Neural cell (in vitro differentiated cells): ENCODE measurements around the gene KLHL34. TPM values are rescaled to one million over a fixed set of nuclear protein-coding genes. Genes with fewer than 3 reads are reported as not detected.

Source experiments
- H2AFZ ChIP-seq: fragments of 200-600, 300-800 bp; sonication (generic), shearing (Covaris generic); 2 replicates; pipeline ENCODE4 v1.6.0; 2014; ENCODE audit warnings: low read depth, mild to moderate bottlenecking, antibody characterized with exemption, low read length, moderate library complexity
- H3F3A ChIP-seq: fragments of 200-600 bp; shearing (Covaris generic); 2 replicates; pipeline ENCODE4 v1.6.1; 2016; ENCODE audit warnings: mild to moderate bottlenecking, moderate library complexity, mixed read lengths, antibody characterized with exemption, low read length; ENCODE audit not compliant: insufficient read depth, poor library complexity, severe bottlenecking
- H3K27ac ChIP-seq: fragments of 200-600, 300-800 bp; sonication (generic), shearing (Covaris generic); 2 replicates; pipeline ENCODE4 v1.5.1; 2014; ENCODE audit warnings: mild to moderate bottlenecking, low read length, moderate library complexity
- H3K27me3 ChIP-seq: fragments of 300-800, 200-600 bp; sonication (generic), shearing (Covaris generic); 2 replicates; pipeline ENCODE4 v1.6.0; 2014; ENCODE audit warnings: mild to moderate bottlenecking, low read depth, low read length, moderate library complexity; ENCODE audit not compliant: insufficient read depth
- H3K36me3 ChIP-seq: fragments of 300-800, 200-600 bp; sonication (generic), shearing (Covaris generic); 2 replicates; pipeline ENCODE4 v1.5.1; 2014; ENCODE audit warnings: mild to moderate bottlenecking, antibody characterized with exemption, low read length, moderate library complexity; ENCODE audit not compliant: insufficient read depth
- H3K4me2 ChIP-seq: fragments of 300-800, 200-600 bp; sonication (generic), shearing (Covaris generic); 2 replicates; pipeline ENCODE4 v1.6.0; 2014; ENCODE audit warnings: mild to moderate bottlenecking, low read length
- H3K4me3 ChIP-seq: fragments of 300-800, 200-600 bp; sonication (generic), shearing (Covaris generic); 2 replicates; pipeline ENCODE4 v1.5.1; 2014; ENCODE audit warnings: mild to moderate bottlenecking, low read length, moderate library complexity
- H3K79me2 ChIP-seq: fragments of 200-600 bp; shearing (Covaris generic); replicated peaks from 2 replicates; pipeline ENCODE4 v1.6.0; 2014; ENCODE audit warnings: mild to moderate bottlenecking, low read length, moderate library complexity; ENCODE audit not compliant: insufficient read depth
- H3K9ac ChIP-seq: fragments of 300-800, 200-600 bp; sonication (generic), shearing (Covaris generic); 2 replicates; pipeline ENCODE4 v1.6.1; 2016; ENCODE audit warnings: mild to moderate bottlenecking, low read length, mixed read lengths
- H3K9me2 ChIP-seq: fragments of 200-600 bp; shearing (Covaris generic); 2 replicates; pipeline ENCODE4 v1.6.1; 2016; ENCODE audit warnings: mild to moderate bottlenecking, low read length, mixed read lengths; ENCODE audit not compliant: insufficient read depth
- H3K9me3 ChIP-seq: fragments of 200-600, 300-800 bp; sonication (generic), shearing (Covaris generic); 2 replicates; pipeline ENCODE4 v1.6.1; 2016; ENCODE audit warnings: mild to moderate bottlenecking, mixed run types, low read length, moderate library complexity, mixed read lengths
- H4K20me1 ChIP-seq: fragments of 200-600 bp; shearing (Covaris generic); 2 replicates; pipeline ENCODE4 v1.6.1; 2016; ENCODE audit warnings: mild to moderate bottlenecking, mixed run types; ENCODE audit not compliant: insufficient read depth
- EP300 ChIP-seq: fragments of 450-650 bp; conservative IDR thresholded peaks from 2 replicates; pipeline ENCODE4 v1.6.1; 2014; ENCODE audit warnings: antibody characterized with exemption, mild to moderate bottlenecking, moderate library complexity; ENCODE audit not compliant: poor library complexity, severe bottlenecking
- EZH2 ChIP-seq: fragments of 200-600, 300-800 bp; shearing (Covaris generic), sonication (generic); IDR thresholded peaks from 2 replicates; pipeline ENCODE4 v1.6.1; 2014; ENCODE audit warnings: antibody characterized with exemption, low read length, borderline replicate concordance, mild to moderate bottlenecking; ENCODE audit not compliant: insufficient read depth, poor library complexity, severe bottlenecking
- MXI1 ChIP-seq: fragments of 450-650 bp; conservative IDR thresholded peaks from 2 replicates; pipeline ENCODE4 v1.6.1; 2014; ENCODE audit warnings: antibody characterized with exemption, mild to moderate bottlenecking; ENCODE audit not compliant: poor library complexity, severe bottlenecking
- POLR2AphosphoS5 ChIP-seq: IDR thresholded peaks from 2 replicates; pipeline ENCODE4 v1.6.1; 2012
- RAD21 ChIP-seq: fragments of 450-650 bp; conservative IDR thresholded peaks from 2 replicates; pipeline ENCODE4 v1.6.1; 2014; ENCODE audit warnings: antibody characterized with exemption, mild to moderate bottlenecking, moderate library complexity
- SMC3 ChIP-seq: fragments of 450-650 bp; conservative IDR thresholded peaks from 2 replicates; pipeline ENCODE4 v1.6.1; 2014; ENCODE audit warnings: antibody characterized with exemption, mild to moderate bottlenecking, moderate library complexity; ENCODE audit not compliant: poor library complexity
- TAF1 ChIP-seq: IDR thresholded peaks from 2 replicates; pipeline ENCODE4 v1.6.1; 2012; ENCODE audit warnings: low read depth
- polyA plus RNA-seq: library from polyadenylated mRNA; depleted of rRNA; stranded (reverse); fragments of >200 nt; gene quantifications from 2 replicates; pipeline ENCODE4 v1.2.3, GENCODE V29; 2014
- TF ChIP-seq, protein P1 (sequence below): IDR thresholded peaks from 2 replicates; pipeline ENCODE4 v1.6.1; 2012; ENCODE audit warnings: borderline replicate concordance
- TF ChIP-seq, protein P2 (sequence below): fragments of 450-650 bp; IDR thresholded peaks from 2 replicates; pipeline ENCODE4 v1.5.1; 2014; ENCODE audit warnings: antibody characterized with exemption, mild to moderate bottlenecking, moderate library complexity; ENCODE audit not compliant: poor library complexity, severe bottlenecking

Gene KLHL34
- polyA plus RNA-seq, 1 donor from 2014 or later: not detected

DNA sequence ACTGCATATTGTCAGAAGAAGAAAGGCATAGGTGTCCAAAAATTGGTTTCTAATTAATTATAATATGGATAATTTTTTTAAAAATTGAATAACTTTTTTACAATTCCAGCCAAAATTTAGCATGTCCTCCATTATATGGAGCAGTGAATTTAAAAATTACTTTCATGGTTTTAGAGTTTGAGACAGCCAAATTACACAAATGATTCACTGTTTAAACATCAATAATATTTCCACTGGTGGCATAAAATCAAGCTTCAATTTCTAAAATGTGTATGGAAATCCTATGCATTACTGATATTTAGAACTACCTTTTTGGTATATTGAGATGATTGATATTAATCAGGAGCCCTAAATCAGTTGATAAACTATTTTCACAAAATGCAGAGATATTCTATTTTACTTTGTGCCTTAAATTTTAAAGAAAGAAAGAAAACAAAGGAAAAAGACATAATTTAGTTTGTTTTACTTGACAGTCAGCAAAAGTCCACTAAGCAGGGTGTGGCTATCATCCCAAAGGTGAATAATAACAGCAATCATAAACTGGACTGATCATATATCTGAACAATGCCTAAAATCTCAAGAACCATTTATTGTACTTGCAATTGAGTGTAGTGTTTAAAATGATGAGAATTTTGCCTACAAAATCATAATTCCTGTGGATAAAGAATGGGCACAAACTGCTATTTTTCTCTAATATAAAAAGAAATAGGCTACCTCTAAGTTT lies 34.2 kb downstream of the KLHL34 start:
- H3F3A ChIP-seq: no peaks in the 10 kb centered on the region
- no peaks in the 10 kb centered on the region for H3K9me3 ChIP-seq
- no peak overlapping the region for H3K9ac ChIP-seq
- H4K20me1 ChIP-seq: no peaks in the 10 kb centered on the region
- TF ChIP-seq RAD21 (no peak), EP300 (no peak), MXI1 (no peak), EZH2 (no peak), TAF1 (no peak)
- TF ChIP-seq, protein P1, sequence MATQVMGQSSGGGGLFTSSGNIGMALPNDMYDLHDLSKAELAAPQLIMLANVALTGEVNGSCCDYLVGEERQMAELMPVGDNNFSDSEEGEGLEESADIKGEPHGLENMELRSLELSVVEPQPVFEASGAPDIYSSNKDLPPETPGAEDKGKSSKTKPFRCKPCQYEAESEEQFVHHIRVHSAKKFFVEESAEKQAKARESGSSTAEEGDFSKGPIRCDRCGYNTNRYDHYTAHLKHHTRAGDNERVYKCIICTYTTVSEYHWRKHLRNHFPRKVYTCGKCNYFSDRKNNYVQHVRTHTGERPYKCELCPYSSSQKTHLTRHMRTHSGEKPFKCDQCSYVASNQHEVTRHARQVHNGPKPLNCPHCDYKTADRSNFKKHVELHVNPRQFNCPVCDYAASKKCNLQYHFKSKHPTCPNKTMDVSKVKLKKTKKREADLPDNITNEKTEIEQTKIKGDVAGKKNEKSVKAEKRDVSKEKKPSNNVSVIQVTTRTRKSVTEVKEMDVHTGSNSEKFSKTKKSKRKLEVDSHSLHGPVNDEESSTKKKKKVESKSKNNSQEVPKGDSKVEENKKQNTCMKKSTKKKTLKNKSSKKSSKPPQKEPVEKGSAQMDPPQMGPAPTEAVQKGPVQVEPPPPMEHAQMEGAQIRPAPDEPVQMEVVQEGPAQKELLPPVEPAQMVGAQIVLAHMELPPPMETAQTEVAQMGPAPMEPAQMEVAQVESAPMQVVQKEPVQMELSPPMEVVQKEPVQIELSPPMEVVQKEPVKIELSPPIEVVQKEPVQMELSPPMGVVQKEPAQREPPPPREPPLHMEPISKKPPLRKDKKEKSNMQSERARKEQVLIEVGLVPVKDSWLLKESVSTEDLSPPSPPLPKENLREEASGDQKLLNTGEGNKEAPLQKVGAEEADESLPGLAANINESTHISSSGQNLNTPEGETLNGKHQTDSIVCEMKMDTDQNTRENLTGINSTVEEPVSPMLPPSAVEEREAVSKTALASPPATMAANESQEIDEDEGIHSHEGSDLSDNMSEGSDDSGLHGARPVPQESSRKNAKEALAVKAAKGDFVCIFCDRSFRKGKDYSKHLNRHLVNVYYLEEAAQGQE: no peak
- no peak overlapping the region for H2AFZ ChIP-seq
- H3K36me3 ChIP-seq: no peaks in the 10 kb centered on the region
- H3K79me2 ChIP-seq: no peaks in the 10 kb centered on the region
- H3K27me3 ChIP-seq: no peaks in the 10 kb centered on the region
- no peak overlapping the region for H3K4me2 ChIP-seq
- no peak overlapping the region for H3K4me3 ChIP-seq
- H3K27ac ChIP-seq: no peak overlapping the region
- no peaks in the 10 kb centered on the region for H3K9me2 ChIP-seq

DNA sequence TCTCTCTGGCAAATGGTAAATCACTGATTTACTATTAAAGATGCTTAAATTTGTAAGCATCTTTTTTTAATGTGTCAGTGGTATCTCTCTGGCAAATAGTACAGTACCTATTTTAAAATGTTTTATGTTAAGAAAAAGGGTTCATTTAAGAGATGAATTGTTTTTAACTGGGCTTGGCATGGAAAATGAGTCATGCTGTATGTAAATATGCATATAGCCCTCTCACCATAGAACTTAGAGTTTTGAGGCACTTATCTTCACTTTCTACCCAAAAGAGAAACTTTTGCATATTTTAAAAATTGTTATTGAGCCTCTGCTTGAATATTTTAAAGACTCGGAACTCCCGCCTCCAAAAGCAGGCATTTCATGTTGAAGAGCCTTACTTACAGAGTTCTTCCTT lies 37.9 kb downstream of the KLHL34 start:
- H3K9ac ChIP-seq: no peak overlapping the region
- no peaks in the 10 kb centered on the region for H3F3A ChIP-seq
- TF ChIP-seq MXI1: no peak
- TF ChIP-seq SMC3: no peak
- TF ChIP-seq POLR2AphosphoS5: no peak
- TF ChIP-seq, protein P1: no peak
- TF ChIP-seq, protein P2, sequence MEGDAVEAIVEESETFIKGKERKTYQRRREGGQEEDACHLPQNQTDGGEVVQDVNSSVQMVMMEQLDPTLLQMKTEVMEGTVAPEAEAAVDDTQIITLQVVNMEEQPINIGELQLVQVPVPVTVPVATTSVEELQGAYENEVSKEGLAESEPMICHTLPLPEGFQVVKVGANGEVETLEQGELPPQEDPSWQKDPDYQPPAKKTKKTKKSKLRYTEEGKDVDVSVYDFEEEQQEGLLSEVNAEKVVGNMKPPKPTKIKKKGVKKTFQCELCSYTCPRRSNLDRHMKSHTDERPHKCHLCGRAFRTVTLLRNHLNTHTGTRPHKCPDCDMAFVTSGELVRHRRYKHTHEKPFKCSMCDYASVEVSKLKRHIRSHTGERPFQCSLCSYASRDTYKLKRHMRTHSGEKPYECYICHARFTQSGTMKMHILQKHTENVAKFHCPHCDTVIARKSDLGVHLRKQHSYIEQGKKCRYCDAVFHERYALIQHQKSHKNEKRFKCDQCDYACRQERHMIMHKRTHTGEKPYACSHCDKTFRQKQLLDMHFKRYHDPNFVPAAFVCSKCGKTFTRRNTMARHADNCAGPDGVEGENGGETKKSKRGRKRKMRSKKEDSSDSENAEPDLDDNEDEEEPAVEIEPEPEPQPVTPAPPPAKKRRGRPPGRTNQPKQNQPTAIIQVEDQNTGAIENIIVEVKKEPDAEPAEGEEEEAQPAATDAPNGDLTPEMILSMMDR: no peak
- TF ChIP-seq TAF1: no peak
- no peak for TF ChIP-seq EP300
- no peak for TF ChIP-seq RAD21
- no peak for TF ChIP-seq EZH2
- H3K79me2 ChIP-seq: no peaks in the 10 kb centered on the region
- no peak overlapping the region for H3K27ac ChIP-seq
- H3K9me2 ChIP-seq: no peaks in the 10 kb centered on the region
- no peaks in the 10 kb centered on the region for H3K9me3 ChIP-seq
- H3K4me2 ChIP-seq: no peak overlapping the region
- H3K4me3 ChIP-seq: no peak overlapping the region
- no peaks in the 10 kb centered on the region for H3K36me3 ChIP-seq
- H3K27me3 ChIP-seq: no peaks in the 10 kb centered on the region
- no peaks in the 10 kb centered on the region for H4K20me1 ChIP-seq
- H2AFZ ChIP-seq: no peak overlapping the region
